RWPE2 (cell line): ENCODE results near the gene CDKN2B-AS1.

Source experiments
- ATAC-seq: fragments of 200-7000 bp; cut with Tn5 transposase; 3 replicates; pipeline ENCODE4 v1.9.1; 2021; ENCODE audit warnings: low read depth
- DNase-seq: peaks from one replicate; pipeline ENCODE4 v3.0.0-alpha.2; 2020; ENCODE audit warnings: low spot score
- H3K27ac ChIP-seq: fragments of 450-650 bp; 2 replicates; pipeline ENCODE4 v1.5.1; 2017; ENCODE audit warnings: mild to moderate bottlenecking; ENCODE audit not compliant: poor library complexity, severe bottlenecking
- H3K27me3 ChIP-seq: fragments of 250-450 bp; sonication (Bioruptor Pico); 2 replicates; pipeline ENCODE4 v1.5.1; 2021; ENCODE audit warnings: mild to moderate bottlenecking, moderate library complexity; ENCODE audit not compliant: insufficient read depth, poor library complexity, severe bottlenecking
- H3K36me3 ChIP-seq: fragments of 250-450 bp; sonication (Bioruptor Pico); 2 replicates; pipeline ENCODE4 v1.5.1; 2020; ENCODE audit warnings: low read depth, mild to moderate bottlenecking, moderate library complexity
- H3K4me1 ChIP-seq: fragments of 250-450 bp; sonication (Bioruptor Pico); 2 replicates; pipeline ENCODE4 v1.5.1; 2021; ENCODE audit warnings: mild to moderate bottlenecking, moderate library complexity; ENCODE audit not compliant: insufficient read depth, poor library complexity, severe bottlenecking
- H3K4me3 ChIP-seq: fragments of 250-450 bp; sonication (Bioruptor Pico); 2 replicates; pipeline ENCODE4 v1.5.1; 2021; ENCODE audit warnings: mild to moderate bottlenecking, moderate library complexity; ENCODE audit not compliant: severe bottlenecking
- H3K9me3 ChIP-seq: fragments of 250-450 bp; sonication (Bioruptor Pico); 2 replicates; pipeline ENCODE4 v1.5.1; 2021; ENCODE audit warnings: mild to moderate bottlenecking, moderate library complexity; ENCODE audit not compliant: severe bottlenecking
- TF ChIP-seq, protein P1 (sequence below): fragments of 450-650 bp; IDR thresholded peaks from one replicate; pipeline ENCODE4 v1.5.1; 2017; ENCODE audit warnings: mild to moderate bottlenecking, moderate library complexity; ENCODE audit not compliant: poor library complexity, severe bottlenecking

The CDKN2B-AS1 gene

DNA sequence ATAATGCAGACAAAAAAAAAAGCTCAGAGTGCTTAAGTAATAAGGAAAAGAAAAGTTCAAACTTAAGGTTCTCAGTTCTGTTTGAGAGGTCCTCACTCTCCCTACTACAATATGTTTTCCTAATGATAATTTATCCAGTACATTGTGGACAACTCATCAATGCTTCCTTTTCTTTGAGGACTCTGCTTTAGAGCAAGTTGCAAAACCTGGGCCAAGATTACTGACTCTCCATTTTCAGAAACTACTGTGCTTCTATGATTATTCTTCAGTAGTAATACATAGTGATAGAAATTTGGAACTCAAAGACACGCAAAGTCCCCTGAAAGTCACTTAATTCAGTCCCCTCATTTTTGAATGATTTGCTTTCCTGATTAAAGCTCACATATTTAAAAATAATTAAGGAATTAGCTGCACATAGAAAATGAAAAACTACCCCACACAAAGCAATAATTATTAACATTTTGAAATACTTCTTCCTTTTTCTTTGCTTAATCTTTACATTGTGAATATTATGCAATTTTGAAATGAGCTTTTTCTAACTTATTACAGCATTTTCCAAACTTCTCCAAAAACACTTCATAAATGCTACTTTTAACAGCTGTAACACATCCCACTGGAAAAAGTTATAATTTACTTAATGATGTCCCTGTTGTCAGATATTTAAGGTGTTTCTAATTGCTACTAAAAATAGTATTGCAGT is 11.6 kb upstream of the CDKN2B-AS1 start:
- TF ChIP-seq, protein P1, sequence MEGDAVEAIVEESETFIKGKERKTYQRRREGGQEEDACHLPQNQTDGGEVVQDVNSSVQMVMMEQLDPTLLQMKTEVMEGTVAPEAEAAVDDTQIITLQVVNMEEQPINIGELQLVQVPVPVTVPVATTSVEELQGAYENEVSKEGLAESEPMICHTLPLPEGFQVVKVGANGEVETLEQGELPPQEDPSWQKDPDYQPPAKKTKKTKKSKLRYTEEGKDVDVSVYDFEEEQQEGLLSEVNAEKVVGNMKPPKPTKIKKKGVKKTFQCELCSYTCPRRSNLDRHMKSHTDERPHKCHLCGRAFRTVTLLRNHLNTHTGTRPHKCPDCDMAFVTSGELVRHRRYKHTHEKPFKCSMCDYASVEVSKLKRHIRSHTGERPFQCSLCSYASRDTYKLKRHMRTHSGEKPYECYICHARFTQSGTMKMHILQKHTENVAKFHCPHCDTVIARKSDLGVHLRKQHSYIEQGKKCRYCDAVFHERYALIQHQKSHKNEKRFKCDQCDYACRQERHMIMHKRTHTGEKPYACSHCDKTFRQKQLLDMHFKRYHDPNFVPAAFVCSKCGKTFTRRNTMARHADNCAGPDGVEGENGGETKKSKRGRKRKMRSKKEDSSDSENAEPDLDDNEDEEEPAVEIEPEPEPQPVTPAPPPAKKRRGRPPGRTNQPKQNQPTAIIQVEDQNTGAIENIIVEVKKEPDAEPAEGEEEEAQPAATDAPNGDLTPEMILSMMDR, result no peak
- H3K4me1 ChIP-seq, result peaks cover 34% of the 10 kb centered on the region
- ATAC-seq, result no peak

GRCh38 chr9:21983561-21983935 is 11.0 kb upstream of the CDKN2B-AS1 start:
- ATAC-seq (no peak), DNase-seq (no peak)
- Histone ChIP-seq H3K9me3 (no peaks in the 10 kb centered on the region), H3K27me3 (no peaks in the 10 kb centered on the region), H3K4me3 (no peak overlapping the region), H3K36me3 (peaks cover 47% of the 10 kb centered on the region), H3K27ac (no peak overlapping the region), H3K4me1 (peaks cover 35% of the 10 kb centered on the region)
- TF ChIP-seq, protein P1, result no peak

More for the DNA sequence above, 11.6 kb upstream of the CDKN2B-AS1 start:
- Histone ChIP-seq H3K4me3 (no peak overlapping the region), H3K36me3 (peaks cover 43% of the 10 kb centered on the region), H3K27me3 (no peaks in the 10 kb centered on the region), H3K9me3 (no peaks in the 10 kb centered on the region), H3K27ac (no peak overlapping the region)
- DNase-seq, result no peak

GRCh38 chr9:21984101-21984500 is 10.5 kb upstream of the CDKN2B-AS1 start:
- Histone ChIP-seq H3K9me3 (no peaks in the 10 kb centered on the region), H3K27ac (no peak overlapping the region), H3K27me3 (no peaks in the 10 kb centered on the region), H3K4me1 (peaks cover 40% of the 10 kb centered on the region), H3K36me3 (peaks cover 48% of the 10 kb centered on the region), H3K4me3 (no peak overlapping the region)
- TF ChIP-seq, protein P1, result no peak
- ATAC-seq, result no peak
- no peak for DNase-seq

GRCh38 chr9:21985964-21986667 is 8.5 kb upstream of the CDKN2B-AS1 start:
- no peaks in the 10 kb centered on the region for H3K27me3 ChIP-seq
- no peak overlapping the region for H3K4me3 ChIP-seq
- no peaks in the 10 kb centered on the region for H3K9me3 ChIP-seq
- TF ChIP-seq, protein P1, result no peak
- ATAC-seq (no peak), DNase-seq (no peak)
- H3K4me1 ChIP-seq, result peaks cover 53% of the 10 kb centered on the region
- peaks cover 51% of the 10 kb centered on the region for H3K36me3 ChIP-seq
- H3K27ac ChIP-seq, result peak overlapping the region; percentile 89
